OCI-LY3 (cell line): ENCODE data around the gene STK32C.

ENCODE experiments used
- H2AFZ ChIP-seq: fragments of 200-600, 300-600 bp; shearing (Covaris generic); 2 replicates; pipeline ENCODE4 v1.6.0; 2014; ENCODE audit warnings: antibody characterized with exemption, low read depth, low read length
- H3K27ac ChIP-seq: fragments of 200-600, 300-600 bp; sonication (generic); 2 replicates; pipeline ENCODE4 v1.5.1; 2014; ENCODE audit warnings: mild to moderate bottlenecking, low read length, moderate library complexity, mixed read lengths
- H3K27me3 ChIP-seq: fragments of 200-600, 300-600 bp; sonication (generic); 2 replicates; pipeline ENCODE4 v1.6.1; 2014; ENCODE audit warnings: low read depth, low read length, mixed read lengths
- H3K36me3 ChIP-seq: fragments of 200-600, 300-600 bp; sonication (generic); replicated peaks from 2 replicates; pipeline ENCODE3; 2014; ENCODE audit warnings: low read depth, low read length, mixed read lengths
- H3K4me1 ChIP-seq: fragments of 300-600, 200-600 bp; sonication (generic); 2 replicates; pipeline ENCODE4 v1.6.1; 2014; ENCODE audit warnings: low read length, mixed read lengths
- H3K4me2 ChIP-seq: fragments of 200-600, 300-600 bp; sonication (generic); 2 replicates; pipeline ENCODE4 v1.6.1; 2014; ENCODE audit warnings: low read length, mixed read lengths
- H3K4me3 ChIP-seq: fragments of 300-600, 200-600 bp; sonication (generic); 2 replicates; pipeline ENCODE4 v1.5.1; 2014; ENCODE audit warnings: antibody characterized with exemption, mild to moderate bottlenecking, low read length, moderate library complexity
- H3K79me2 ChIP-seq: fragments of 300-600, 200-600 bp; shearing (Covaris generic); 2 replicates; pipeline ENCODE4 v1.6.1; 2014; ENCODE audit warnings: mild to moderate bottlenecking, low read length, mixed read lengths
- H3K9ac ChIP-seq: fragments of 300-600, 200-600 bp; shearing (Covaris generic); 2 replicates; pipeline ENCODE4 v1.6.0; 2014; ENCODE audit warnings: mild to moderate bottlenecking, low read length, moderate library complexity
- H3K9me3 ChIP-seq: fragments of 200-600, 300-600 bp; shearing (Covaris generic); 2 replicates; pipeline ENCODE4 v1.6.1; 2014; ENCODE audit warnings: low read length, mixed read lengths; ENCODE audit not compliant: insufficient read depth
- H4K20me1 ChIP-seq: fragments of 200-600, 300-600 bp; sonication (generic); 2 replicates; pipeline ENCODE4 v1.6.1; 2016; ENCODE audit warnings: low read length, mixed read lengths; ENCODE audit not compliant: insufficient read depth
- EZH2phosphoT487 ChIP-seq: fragments of 200-600 bp; shearing (Covaris generic); IDR thresholded peaks from 2 replicates; pipeline ENCODE4 v1.6.1; 2018; ENCODE audit warnings: antibody characterized with exemption, mixed run types, low read depth
- TF ChIP-seq, protein P1 (sequence below): fragments of 200-600, 300-600 bp; sonication (generic); IDR thresholded peaks from 2 replicates; pipeline ENCODE4 v1.5.1; 2014; ENCODE audit warnings: antibody characterized with exemption, low read length, low read depth

The STK32C gene

DNA sequence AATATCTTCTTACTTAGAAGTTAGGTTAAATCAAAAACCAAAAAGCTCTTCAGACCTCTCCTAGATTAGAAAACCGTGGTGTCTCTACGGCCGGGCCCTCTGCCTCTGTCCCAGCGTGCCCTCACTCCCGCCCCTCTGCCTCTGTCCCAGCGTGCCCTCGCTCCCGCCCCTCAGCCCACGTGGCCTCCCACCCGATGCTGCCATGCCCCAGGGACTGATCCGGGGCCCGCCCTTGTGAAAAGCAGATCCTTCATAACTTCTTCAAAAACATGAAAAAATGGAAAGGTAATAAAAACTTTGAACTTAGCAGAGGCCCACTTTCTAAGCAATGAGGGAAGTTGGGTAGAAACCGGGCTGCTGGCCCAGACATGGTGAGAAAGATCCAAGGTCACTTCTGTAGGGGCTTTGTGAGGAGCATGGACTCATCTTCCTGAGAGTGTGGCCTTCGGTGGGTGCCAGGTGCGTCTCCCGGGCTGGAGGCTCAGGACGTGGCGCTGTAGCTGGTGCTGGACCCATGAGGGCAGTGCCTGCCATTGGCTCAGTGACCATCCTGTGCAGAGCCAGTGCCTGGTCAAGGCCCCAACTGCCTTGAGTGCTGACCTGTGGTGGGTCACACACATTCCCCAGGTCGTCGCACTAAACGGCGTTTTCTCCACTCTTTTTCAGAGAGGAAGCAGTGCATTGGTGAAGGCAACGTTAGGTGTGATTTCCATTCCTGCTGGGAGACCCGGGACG lies 125.9 kb downstream of the STK32C start:
- TF ChIP-seq, protein P1, sequence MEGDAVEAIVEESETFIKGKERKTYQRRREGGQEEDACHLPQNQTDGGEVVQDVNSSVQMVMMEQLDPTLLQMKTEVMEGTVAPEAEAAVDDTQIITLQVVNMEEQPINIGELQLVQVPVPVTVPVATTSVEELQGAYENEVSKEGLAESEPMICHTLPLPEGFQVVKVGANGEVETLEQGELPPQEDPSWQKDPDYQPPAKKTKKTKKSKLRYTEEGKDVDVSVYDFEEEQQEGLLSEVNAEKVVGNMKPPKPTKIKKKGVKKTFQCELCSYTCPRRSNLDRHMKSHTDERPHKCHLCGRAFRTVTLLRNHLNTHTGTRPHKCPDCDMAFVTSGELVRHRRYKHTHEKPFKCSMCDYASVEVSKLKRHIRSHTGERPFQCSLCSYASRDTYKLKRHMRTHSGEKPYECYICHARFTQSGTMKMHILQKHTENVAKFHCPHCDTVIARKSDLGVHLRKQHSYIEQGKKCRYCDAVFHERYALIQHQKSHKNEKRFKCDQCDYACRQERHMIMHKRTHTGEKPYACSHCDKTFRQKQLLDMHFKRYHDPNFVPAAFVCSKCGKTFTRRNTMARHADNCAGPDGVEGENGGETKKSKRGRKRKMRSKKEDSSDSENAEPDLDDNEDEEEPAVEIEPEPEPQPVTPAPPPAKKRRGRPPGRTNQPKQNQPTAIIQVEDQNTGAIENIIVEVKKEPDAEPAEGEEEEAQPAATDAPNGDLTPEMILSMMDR = no peak
- TF ChIP-seq EZH2phosphoT487 = no peak
- Histone ChIP-seq H3K4me1 (no peaks in the 10 kb centered on the region), H3K9ac (no peak overlapping the region), H3K4me3 (no peak overlapping the region), H4K20me1 (no peaks in the 10 kb centered on the region), H3K27me3 (no peaks in the 10 kb centered on the region), H3K9me3 (no peaks in the 10 kb centered on the region), H2AFZ (no peak overlapping the region), H3K79me2 (no peaks in the 10 kb centered on the region), H3K36me3 (no peaks in the 10 kb centered on the region), H3K4me2 (no peak overlapping the region), H3K27ac (no peak overlapping the region)

DNA sequence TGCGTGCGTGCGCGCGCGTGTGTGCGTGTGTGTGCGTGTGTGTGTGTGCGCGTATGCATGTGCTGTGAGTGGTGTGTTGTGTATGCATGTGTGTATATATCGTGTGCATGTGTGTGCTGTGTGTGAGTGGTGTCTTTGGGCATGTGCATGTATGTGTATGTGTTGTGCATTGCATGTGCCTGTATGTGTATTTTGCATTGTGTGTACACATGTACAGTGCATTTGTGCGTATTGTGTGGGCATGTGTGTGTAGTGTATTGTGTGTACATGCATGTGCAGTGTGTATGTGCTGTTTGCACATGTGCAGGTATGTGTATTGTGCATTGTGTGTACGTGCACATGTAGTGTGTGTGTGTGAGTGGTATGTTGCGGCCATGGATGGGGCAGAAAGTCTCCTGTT lies 127.0 kb downstream of the STK32C start:
- no peaks in the 10 kb centered on the region for H3K27me3 ChIP-seq
- no peak overlapping the region for H3K4me3 ChIP-seq
- H2AFZ ChIP-seq = no peak overlapping the region
- no peak overlapping the region for H3K9ac ChIP-seq
- no peak overlapping the region for H3K4me2 ChIP-seq
- H3K79me2 ChIP-seq = no peaks in the 10 kb centered on the region
- H3K27ac ChIP-seq = no peak overlapping the region
- H3K36me3 ChIP-seq = no peaks in the 10 kb centered on the region
- no peaks in the 10 kb centered on the region for H3K9me3 ChIP-seq
- no peaks in the 10 kb centered on the region for H3K4me1 ChIP-seq
- TF ChIP-seq, protein P1 = no peak
- TF ChIP-seq EZH2phosphoT487 = no peak
- no peaks in the 10 kb centered on the region for H4K20me1 ChIP-seq

DNA sequence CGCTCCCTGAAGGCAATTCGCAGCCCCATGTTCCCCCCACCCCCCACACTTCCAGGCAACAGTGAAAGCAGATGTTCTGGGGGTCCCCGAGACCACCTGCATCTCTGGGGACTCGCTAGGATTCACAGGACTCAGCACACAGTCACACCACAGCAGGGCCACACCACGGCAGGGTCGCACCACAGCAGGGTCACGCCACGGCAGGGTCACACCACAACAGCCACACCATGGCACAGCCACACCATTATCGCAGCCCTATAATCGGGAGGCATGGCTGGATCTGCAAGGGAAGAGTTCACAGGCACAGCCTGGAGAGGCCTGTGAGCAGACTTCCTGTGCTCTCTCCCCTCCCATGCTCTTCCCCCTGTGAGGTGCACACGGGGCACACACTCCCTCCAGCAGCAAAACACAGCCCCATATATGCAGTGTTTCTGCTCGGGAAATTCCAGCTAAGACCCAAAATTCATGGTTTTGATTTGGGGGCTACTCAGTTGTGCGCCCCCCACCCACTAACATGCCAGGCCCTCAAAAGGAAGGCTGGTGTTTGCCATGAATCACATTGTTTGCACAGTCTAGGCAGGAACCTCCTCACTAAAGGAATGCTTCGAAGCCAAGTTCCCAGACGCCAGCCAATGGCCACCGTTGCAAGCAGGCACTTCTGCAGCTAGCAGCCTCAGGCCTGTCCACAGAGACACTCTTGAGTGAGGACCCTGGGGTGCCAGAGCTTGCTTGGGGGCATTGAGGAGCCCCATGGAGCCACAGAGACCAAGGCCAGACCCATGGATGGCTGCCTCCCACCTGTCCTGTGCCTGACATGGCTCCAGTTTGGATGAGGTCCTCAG lies 128.0 kb downstream of the STK32C start:
- no peaks in the 10 kb centered on the region for H3K27me3 ChIP-seq
- H3K27ac ChIP-seq = no peak overlapping the region
- H3K4me1 ChIP-seq = no peaks in the 10 kb centered on the region
- no peaks in the 10 kb centered on the region for H4K20me1 ChIP-seq
- H2AFZ ChIP-seq = no peak overlapping the region
- TF ChIP-seq, protein P1 = no peak
- no peak for TF ChIP-seq EZH2phosphoT487
- H3K4me2 ChIP-seq = no peak overlapping the region
- no peaks in the 10 kb centered on the region for H3K79me2 ChIP-seq
- no peaks in the 10 kb centered on the region for H3K36me3 ChIP-seq
- H3K4me3 ChIP-seq = no peak overlapping the region
- no peak overlapping the region for H3K9ac ChIP-seq
- H3K9me3 ChIP-seq = no peaks in the 10 kb centered on the region
